Fibroblast of the aortic adventitia (primary cell): ENCODE measurements around the gene MVD. TPM values are rescaled to one million over a fixed set of nuclear protein-coding genes. Genes with fewer than 3 reads are reported as not detected.
A peak's percentile ranks its signal among the peaks of the same experiment; 100 is the strongest.

Experiments used
- DNase-seq: peaks from one replicate; pipeline ENCODE4 v3.0.0-alpha.2; 2010; ENCODE audit warnings: low read depth
- H3K4me3 ChIP-seq: 2 replicates; pipeline ENCODE4 v1.5.1; 2011; ENCODE audit warnings: low read depth, mild to moderate bottlenecking, control low read depth, low read length, moderate library complexity
- total RNA-seq: library from RNA; depleted of rRNA; stranded (reverse); fragments of >200 nt; gene quantifications from 2 replicates; pipeline ENCODE4 v1.2.3, GENCODE V29; 2012; ENCODE audit warnings: low replicate concordance
- TF ChIP-seq, protein P1 (sequence below): IDR thresholded peaks from 2 replicates; pipeline ENCODE4 v1.5.1; 2011; ENCODE audit warnings: mild to moderate bottlenecking, low read length, control low read depth, inconsistent platforms; ENCODE audit not compliant: insufficient read depth

MVD gene, protein sequence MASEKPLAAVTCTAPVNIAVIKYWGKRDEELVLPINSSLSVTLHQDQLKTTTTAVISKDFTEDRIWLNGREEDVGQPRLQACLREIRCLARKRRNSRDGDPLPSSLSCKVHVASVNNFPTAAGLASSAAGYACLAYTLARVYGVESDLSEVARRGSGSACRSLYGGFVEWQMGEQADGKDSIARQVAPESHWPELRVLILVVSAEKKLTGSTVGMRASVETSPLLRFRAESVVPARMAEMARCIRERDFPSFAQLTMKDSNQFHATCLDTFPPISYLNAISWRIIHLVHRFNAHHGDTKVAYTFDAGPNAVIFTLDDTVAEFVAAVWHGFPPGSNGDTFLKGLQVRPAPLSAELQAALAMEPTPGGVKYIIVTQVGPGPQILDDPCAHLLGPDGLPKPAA
- total RNA-seq, result 24.4 and 97.4 TPM in 2 replicates

DNA sequence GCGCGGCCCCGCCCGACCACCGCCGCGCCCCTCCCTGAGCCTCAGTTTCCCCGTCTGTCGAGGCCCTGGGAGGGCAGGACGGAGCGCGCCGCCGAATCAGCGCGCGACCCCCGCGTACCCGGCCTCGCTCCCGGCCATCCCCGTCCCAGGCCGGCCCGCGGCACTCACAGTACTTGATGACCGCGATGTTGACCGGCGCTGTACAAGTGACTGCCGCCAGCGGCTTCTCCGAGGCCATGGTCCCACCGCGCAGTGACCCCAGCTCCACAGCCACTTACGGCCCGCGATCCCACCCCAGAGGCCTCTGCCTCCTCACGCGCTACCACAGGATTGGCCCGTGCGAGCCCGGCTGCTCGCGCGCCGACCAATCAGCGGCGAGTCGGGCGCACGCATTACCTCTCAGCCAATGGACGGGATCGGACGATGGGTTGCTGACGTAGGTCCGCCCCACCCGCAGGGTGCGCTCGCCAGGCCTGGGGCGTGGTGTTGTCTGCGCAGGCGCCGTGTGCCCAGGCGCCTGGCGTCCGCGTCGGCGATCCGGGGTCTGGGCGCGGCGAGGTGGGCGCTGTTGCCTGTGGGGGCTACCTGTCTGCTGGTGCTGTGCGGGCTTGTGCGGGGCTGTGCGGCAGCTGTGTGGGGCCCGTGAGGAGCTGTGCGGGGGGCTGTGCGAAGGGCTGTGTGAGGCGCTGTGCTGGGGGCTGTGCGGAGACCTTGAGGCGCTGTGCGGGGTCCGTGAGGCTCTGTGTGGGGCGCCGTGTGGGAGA is at the start of gene MVD:
Gene MVD (minus strand): TSS at position 249 of the 764 bp plus-strand sequence. CDS start 11 bp downstream, at position 238.
- peak within 1 kb of the TSS; percentile 97 for H3K4me3 ChIP-seq
- TF ChIP-seq, protein P1, sequence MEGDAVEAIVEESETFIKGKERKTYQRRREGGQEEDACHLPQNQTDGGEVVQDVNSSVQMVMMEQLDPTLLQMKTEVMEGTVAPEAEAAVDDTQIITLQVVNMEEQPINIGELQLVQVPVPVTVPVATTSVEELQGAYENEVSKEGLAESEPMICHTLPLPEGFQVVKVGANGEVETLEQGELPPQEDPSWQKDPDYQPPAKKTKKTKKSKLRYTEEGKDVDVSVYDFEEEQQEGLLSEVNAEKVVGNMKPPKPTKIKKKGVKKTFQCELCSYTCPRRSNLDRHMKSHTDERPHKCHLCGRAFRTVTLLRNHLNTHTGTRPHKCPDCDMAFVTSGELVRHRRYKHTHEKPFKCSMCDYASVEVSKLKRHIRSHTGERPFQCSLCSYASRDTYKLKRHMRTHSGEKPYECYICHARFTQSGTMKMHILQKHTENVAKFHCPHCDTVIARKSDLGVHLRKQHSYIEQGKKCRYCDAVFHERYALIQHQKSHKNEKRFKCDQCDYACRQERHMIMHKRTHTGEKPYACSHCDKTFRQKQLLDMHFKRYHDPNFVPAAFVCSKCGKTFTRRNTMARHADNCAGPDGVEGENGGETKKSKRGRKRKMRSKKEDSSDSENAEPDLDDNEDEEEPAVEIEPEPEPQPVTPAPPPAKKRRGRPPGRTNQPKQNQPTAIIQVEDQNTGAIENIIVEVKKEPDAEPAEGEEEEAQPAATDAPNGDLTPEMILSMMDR, result no peak
- peak; percentile 97 for DNase-seq

DNA sequence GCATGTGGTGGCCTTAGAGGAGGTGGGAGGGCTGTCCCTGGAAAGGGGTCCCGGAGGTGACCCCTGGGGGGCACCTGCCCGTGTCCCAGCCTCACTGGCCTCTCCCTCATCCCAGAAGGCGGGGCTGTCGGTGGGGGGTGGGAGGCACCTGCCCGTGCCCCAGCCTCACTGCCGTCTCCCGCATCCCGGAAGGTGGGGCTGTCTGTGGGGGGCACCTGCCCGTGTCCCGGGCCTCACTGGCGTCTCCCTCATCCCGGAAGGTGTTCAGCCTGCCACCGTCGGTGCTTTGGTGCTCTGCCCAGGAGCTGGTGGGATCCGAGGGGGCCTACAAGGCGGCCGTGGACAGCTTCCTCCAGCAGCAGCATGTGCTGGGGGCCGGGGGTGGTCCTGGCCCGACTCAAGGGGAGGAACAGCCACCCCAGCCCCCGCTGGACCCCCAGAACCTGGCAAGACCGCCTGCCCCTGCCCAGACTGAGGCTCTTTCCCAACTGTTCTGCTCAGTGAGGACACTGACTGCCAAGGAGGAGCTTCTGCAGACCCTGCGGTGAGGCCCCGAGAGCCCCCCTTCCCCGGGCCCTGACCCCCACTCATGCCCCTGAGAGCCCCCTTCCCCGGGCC is 49.6 kb upstream of the MVD start:
- H3K4me3 ChIP-seq, result no peak overlapping the region
- TF ChIP-seq, protein P1, result no peak
- DNase-seq, result no peak

DNA sequence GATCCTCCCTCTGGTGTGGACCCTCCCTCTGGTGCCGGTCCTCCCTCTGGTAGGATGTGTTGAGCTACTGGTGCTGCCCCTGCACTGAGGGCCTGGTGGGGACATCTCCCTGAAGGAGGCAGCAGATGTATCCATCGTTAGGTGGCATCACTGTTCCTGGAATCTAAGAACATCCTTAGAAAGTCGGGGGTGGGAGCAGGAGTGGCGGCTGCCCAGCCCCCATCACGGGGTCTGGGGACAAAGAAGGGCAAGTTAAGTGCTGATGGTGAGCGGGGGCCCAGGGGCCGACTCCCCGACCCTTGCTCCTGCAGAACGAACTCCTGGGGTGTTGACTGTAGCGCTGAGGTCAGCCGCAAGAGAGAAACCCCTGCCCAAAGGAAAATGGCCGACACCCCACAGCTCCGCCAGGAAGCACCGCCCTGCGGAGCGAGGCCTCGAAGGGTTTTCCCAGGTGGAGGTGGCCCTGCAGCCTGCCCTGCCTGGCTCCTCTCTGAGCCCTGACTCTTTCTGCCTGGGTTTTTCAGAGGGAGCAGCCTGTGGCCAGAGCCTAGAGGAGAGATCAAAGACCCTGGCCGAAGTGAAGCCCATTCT is 49.0 kb upstream of the MVD start:
- H3K4me3 ChIP-seq, result no peak overlapping the region
- TF ChIP-seq, protein P1, result no peak
- DNase-seq, result no peak

DNA sequence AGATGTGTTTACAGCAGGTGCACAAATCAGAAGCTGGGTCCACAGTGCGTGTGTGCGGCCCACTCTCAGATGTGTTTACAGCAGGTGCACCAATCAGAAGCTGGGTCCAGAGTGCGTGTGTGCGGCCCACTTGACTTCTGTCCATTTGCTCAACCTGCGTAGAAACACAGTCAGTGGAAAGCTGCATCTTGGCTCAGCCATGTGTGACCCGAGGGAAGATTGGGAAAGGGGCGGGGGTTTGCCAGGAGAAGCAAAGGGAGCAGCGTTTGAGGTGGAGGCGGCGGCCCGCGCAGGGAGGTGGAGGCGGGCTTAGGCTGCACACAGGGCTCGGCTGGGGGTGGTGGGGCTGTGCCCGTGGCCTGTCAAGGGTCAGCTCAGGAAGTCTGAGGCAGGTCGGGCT is 47.7 kb upstream of the MVD start:
- TF ChIP-seq, protein P1, result no peak
- no peak for DNase-seq
- H3K4me3 ChIP-seq, result no peak overlapping the region

DNA sequence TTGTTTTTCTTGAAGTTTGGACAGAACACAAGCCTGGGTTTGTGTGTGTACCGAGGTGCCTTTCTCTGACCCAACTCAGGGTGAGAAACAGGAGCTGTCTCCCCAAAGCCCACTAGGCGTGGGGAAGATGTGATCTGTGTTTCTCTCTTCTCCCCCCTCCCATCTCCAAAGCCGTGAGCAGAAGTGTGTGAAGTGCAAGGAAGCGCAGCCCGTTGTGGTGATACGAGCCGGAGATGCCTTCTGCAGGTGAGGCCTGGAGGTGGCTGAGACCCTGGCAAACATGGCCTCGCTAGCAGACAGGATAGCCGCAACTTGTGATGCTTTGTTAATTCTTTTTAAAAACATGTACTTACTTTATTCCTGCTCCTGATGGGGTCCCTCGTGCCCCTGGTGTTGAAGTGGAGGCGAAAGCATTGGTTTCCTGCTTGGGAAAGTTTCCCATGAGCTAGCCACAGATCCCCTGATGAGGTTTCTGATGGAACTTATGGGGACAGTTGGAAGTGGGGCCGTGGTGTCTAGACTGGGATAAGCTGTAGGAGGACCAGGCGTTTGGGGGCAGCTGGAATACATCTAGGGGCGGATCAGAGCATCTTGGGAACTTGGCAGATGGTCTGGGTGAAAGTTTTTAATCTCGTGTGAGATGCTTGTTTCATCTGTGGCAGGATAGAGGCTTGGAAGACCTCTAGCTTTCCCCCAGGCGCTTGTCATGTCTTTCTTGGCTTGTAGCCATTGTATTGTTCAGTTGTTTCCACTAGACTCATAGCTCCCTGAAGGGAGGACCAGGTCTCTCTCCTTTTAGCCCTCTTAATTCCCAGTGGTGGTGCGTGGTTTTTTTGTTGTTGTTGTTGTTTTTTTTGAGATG is 44.3 kb upstream of the MVD start:
- DNase-seq, result no peak
- TF ChIP-seq, protein P1, result no peak
- H3K4me3 ChIP-seq, result peak overlapping the region; percentile 96
